WTC11 (cell line): Measurements from ENCODE around the gene TBRG4. TPM values are rescaled to one million over a fixed set of nuclear protein-coding genes. Genes with fewer than 3 reads are reported as not detected.

ENCODE experiments used
- ATAC-seq: fragments of 200-7000 bp; cut with Tn5 transposase; 2 replicates; pipeline ENCODE4 v1.10.0; 2021; ENCODE audit warnings: mild to moderate bottlenecking, moderate library complexity
- CTCF ChIA-PET: fragments of 300-600 bp; sonication (Branson Sonifier 250); formaldehyde crosslinking; loops from one replicate; lab custom pipeline; 2021; ENCODE audit warnings: antibody characterized with exemption; lab: Charles Lee
- POLR2A ChIA-PET: fragments of 350-600 bp; sonication (Branson Sonifier 250); formaldehyde crosslinking; loops from one replicate; lab custom pipeline; 2021; ENCODE audit warnings: antibody characterized with exemption; lab: Charles Lee
- DNase-seq: peaks from one replicate; pipeline ENCODE4 v3.0.0; 2021; ENCODE audit warnings: low spot score
- H3K27ac Mint-ChIP-seq: 2 replicates; pipeline ENCODE4 v1.8.0; 2021; ENCODE audit warnings: mixed read lengths
- H3K27me3 Mint-ChIP-seq: 2 replicates; pipeline ENCODE4 v1.8.0; 2021; ENCODE audit warnings: low read depth, mild to moderate bottlenecking, moderate library complexity, mixed read lengths
- H3K36me3 Mint-ChIP-seq: 2 replicates; pipeline ENCODE4 v1.8.0; 2021; ENCODE audit warnings: mixed read lengths
- H3K4me1 Mint-ChIP-seq: 2 replicates; pipeline ENCODE4 v1.8.0; 2022; ENCODE audit warnings: mixed read lengths
- H3K4me3 Mint-ChIP-seq: 2 replicates; pipeline ENCODE4 v1.8.0; 2021; ENCODE audit warnings: mild to moderate bottlenecking, moderate library complexity, mixed read lengths
- H3K9me3 Mint-ChIP-seq: 2 replicates; pipeline ENCODE4 v1.8.0; 2021; ENCODE audit warnings: mixed read lengths
- AR ChIP-seq: fragments of 250-450 bp; sonication (Bioruptor Pico); IDR thresholded peaks from 2 replicates; pipeline ENCODE4 v1.9.0; 2021; ENCODE audit warnings: mild to moderate bottlenecking
- ARID4B ChIP-seq: sonication (generic); formaldehyde crosslinking; IDR thresholded peaks from 2 replicates; pipeline ENCODE4 v1.8.0; 2023; ENCODE audit warnings: missing genetic modification reagents, mild to moderate bottlenecking, borderline replicate concordance
- ATF3 ChIP-seq: sonication (generic); formaldehyde crosslinking; conservative IDR thresholded peaks from 2 replicates; pipeline ENCODE4 v1.8.1; 2022; ENCODE audit warnings: mild to moderate bottlenecking, missing genetic modification reagents
- ESRRA ChIP-seq: sonication (generic); formaldehyde crosslinking; IDR thresholded peaks from 2 replicates; pipeline ENCODE4 v1.8.1; 2022; ENCODE audit warnings: mild to moderate bottlenecking, missing genetic modification reagents, borderline replicate concordance
- FOXP1 ChIP-seq: sonication (generic); formaldehyde crosslinking; IDR thresholded peaks from 2 replicates; pipeline ENCODE4 v1.8.0; 2022; ENCODE audit warnings: missing genetic modification reagents, mild to moderate bottlenecking, moderate library complexity, borderline replicate concordance
- IRF1 ChIP-seq: sonication (generic); formaldehyde crosslinking; IDR thresholded peaks from 2 replicates; pipeline ENCODE4 v1.8.0; 2023; ENCODE audit warnings: missing genetic modification reagents
- MXD4 ChIP-seq: fragments of 250-450 bp; sonication (Bioruptor Pico); IDR thresholded peaks from 2 replicates; pipeline ENCODE4 v1.8.0; 2021; ENCODE audit warnings: mild to moderate bottlenecking, moderate library complexity, borderline replicate concordance
- MYBL2 ChIP-seq: sonication (generic); formaldehyde crosslinking; IDR thresholded peaks from 2 replicates; pipeline ENCODE4 v1.8.1; 2023; ENCODE audit warnings: mild to moderate bottlenecking, moderate library complexity, missing genetic modification reagents
- TEAD4 ChIP-seq: sonication (generic); formaldehyde crosslinking; IDR thresholded peaks from 2 replicates; pipeline ENCODE4 v1.8.0; 2022; ENCODE audit warnings: mild to moderate bottlenecking, missing genetic modification reagents
- ZNF138 ChIP-seq: sonication (generic); formaldehyde crosslinking; conservative IDR thresholded peaks from 2 replicates; pipeline ENCODE4 v1.8.1; 2022; ENCODE audit warnings: mild to moderate bottlenecking, moderate library complexity, missing genetic modification reagents
- ZNF219 ChIP-seq: sonication (generic); formaldehyde crosslinking; IDR thresholded peaks from 2 replicates; pipeline ENCODE4 v1.8.0; 2023; ENCODE audit warnings: missing genetic modification reagents, mild to moderate bottlenecking, borderline replicate concordance
- ZNF423 ChIP-seq: fragments of 250-450 bp; sonication (Bioruptor Pico); IDR thresholded peaks from 2 replicates; pipeline ENCODE4 v2.1.2; 2022; ENCODE audit warnings: mild to moderate bottlenecking, moderate library complexity
- total RNA-seq: library from RNA; stranded (reverse); gene quantifications from 3 replicates; pipeline ENCODE4 v1.2.3, GENCODE V29; 2021
- TF ChIP-seq, protein P1 (sequence below): sonication (generic); formaldehyde crosslinking; IDR thresholded peaks from 2 replicates; pipeline ENCODE4 v1.8.0; 2023; ENCODE audit warnings: mild to moderate bottlenecking, missing genetic modification reagents
- TF ChIP-seq, protein P2 (sequence below): fragments of 250-450 bp; sonication (Bioruptor Pico); IDR thresholded peaks from 2 replicates; pipeline ENCODE4 v2.1.2; 2022; ENCODE audit warnings: mild to moderate bottlenecking, moderate library complexity
- TF ChIP-seq, protein P3 (sequence below): sonication (generic); formaldehyde crosslinking; IDR thresholded peaks from 2 replicates; pipeline ENCODE4 v1.8.0; 2022; ENCODE audit warnings: mild to moderate bottlenecking, missing genetic modification reagents
- TF ChIP-seq, protein P4 (sequence below): sonication (generic); formaldehyde crosslinking; conservative IDR thresholded peaks from 2 replicates; pipeline ENCODE4 v1.8.1; 2023; ENCODE audit warnings: mild to moderate bottlenecking, low read depth, missing genetic modification reagents, moderate library complexity
- TF ChIP-seq, protein P5 (sequence below): sonication (generic); formaldehyde crosslinking; IDR thresholded peaks from 2 replicates; pipeline ENCODE4 v1.8.0; 2022; ENCODE audit warnings: mild to moderate bottlenecking, missing genetic modification reagents

TBRG4 gene
- total RNA-seq, 1 experiment from 2014 or later: 167 TPM

DNA sequence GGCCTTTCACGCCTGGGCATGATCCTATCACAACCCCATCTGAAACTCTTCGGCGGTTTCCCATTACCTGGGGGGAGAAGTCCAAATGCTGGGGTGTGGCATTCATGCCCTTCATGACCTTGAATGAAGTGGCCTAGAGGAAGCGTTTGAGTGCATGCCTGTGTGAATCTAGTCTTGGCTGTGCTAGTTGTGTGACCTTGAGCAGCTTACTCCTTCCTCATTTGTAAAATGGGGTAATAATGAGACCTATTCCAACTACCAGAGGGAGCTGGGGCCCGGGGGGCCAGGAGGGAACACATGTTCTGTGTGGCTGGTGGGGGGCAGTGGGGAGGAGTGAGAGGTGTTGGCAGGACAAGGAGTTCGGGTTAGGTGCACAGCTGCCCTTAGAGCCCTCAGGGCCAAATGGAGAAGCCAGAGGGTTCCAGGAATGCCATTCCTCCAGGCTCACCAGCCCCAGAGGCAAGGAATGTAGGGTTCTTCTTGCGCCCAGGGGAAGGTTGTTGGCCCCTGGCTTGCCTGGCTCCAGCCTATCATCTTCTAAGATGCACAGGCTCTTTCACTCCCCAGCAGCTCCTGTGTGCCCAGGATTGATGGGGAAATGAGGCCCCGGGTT, 21.3 kb upstream of the TBRG4 start (continued):
- TF ChIP-seq, protein P1, sequence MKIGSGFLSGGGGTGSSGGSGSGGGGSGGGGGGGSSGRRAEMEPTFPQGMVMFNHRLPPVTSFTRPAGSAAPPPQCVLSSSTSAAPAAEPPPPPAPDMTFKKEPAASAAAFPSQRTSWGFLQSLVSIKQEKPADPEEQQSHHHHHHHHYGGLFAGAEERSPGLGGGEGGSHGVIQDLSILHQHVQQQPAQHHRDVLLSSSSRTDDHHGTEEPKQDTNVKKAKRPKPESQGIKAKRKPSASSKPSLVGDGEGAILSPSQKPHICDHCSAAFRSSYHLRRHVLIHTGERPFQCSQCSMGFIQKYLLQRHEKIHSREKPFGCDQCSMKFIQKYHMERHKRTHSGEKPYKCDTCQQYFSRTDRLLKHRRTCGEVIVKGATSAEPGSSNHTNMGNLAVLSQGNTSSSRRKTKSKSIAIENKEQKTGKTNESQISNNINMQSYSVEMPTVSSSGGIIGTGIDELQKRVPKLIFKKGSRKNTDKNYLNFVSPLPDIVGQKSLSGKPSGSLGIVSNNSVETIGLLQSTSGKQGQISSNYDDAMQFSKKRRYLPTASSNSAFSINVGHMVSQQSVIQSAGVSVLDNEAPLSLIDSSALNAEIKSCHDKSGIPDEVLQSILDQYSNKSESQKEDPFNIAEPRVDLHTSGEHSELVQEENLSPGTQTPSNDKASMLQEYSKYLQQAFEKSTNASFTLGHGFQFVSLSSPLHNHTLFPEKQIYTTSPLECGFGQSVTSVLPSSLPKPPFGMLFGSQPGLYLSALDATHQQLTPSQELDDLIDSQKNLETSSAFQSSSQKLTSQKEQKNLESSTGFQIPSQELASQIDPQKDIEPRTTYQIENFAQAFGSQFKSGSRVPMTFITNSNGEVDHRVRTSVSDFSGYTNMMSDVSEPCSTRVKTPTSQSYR (CRISPR knock-in tag): no peak
- TF ChIP-seq ZNF138 (CRISPR knock-in tag): no peak
- no peak for TF ChIP-seq AR (CRISPR knock-in tag)
- TF ChIP-seq IRF1 (CRISPR knock-in tag): no peak
- TF ChIP-seq ESRRA (CRISPR knock-in tag): no peak
- no peak for TF ChIP-seq ZNF423 (CRISPR knock-in tag)
- no peak for TF ChIP-seq TEAD4 (CRISPR knock-in tag)

- POLR2A ChIA-PET: interaction anchor here (0.5 to 0.6 kb wide), 2 partner anchors 99 to 113 kb away, joined by 4 to 11 read pairs; no protein-coding TSS in a partner anchor
- DNase-seq (no peak), ATAC-seq (no peak)
- Mint-ChIP-seq H3K4me1 (peaks cover 4% of the 10 kb centered on the region), H3K27me3 (no peaks in the 10 kb centered on the region), H3K4me3 (no peak overlapping the region), H3K27ac (no peak overlapping the region), H3K36me3 (no peaks in the 10 kb centered on the region), H3K9me3 (no peaks in the 10 kb centered on the region)
- CTCF ChIA-PET: interaction anchor here (2.0 kb wide), 1 partner anchor 158 kb away, joined by 9 read pairs; no protein-coding TSS in a partner anchor
- TF ChIP-seq MYBL2 (no peak), ATF3 (CRISPR knock-in tag) (no peak), ZNF219 (CRISPR knock-in tag) (no peak), FOXP1 (CRISPR knock-in tag) (no peak), ARID4B (CRISPR knock-in tag) (no peak), MXD4 (no peak)
- TF ChIP-seq, protein P2, sequence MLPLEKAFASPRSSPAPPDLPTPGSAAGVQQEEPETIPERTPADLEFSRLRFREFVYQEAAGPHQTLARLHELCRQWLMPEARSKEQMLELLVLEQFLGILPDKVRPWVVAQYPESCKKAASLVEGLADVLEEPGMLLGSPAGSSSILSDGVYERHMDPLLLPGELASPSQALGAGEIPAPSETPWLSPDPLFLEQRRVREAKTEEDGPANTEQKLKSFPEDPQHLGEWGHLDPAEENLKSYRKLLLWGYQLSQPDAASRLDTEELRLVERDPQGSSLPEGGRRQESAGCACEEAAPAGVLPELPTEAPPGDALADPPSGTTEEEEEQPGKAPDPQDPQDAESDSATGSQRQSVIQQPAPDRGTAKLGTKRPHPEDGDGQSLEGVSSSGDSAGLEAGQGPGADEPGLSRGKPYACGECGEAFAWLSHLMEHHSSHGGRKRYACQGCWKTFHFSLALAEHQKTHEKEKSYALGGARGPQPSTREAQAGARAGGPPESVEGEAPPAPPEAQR (CRISPR knock-in tag): no peak
- TF ChIP-seq, protein P3, sequence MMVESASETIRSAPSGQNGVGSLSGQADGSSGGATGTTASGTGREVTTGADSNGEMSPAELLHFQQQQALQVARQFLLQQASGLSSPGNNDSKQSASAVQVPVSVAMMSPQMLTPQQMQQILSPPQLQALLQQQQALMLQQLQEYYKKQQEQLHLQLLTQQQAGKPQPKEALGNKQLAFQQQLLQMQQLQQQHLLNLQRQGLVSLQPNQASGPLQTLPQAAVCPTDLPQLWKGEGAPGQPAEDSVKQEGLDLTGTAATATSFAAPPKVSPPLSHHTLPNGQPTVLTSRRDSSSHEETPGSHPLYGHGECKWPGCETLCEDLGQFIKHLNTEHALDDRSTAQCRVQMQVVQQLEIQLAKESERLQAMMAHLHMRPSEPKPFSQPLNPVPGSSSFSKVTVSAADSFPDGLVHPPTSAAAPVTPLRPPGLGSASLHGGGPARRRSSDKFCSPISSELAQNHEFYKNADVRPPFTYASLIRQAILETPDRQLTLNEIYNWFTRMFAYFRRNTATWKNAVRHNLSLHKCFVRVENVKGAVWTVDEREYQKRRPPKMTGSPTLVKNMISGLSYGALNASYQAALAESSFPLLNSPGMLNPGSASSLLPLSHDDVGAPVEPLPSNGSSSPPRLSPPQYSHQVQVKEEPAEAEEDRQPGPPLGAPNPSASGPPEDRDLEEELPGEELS (CRISPR knock-in tag): no peak
- TF ChIP-seq, protein P4, sequence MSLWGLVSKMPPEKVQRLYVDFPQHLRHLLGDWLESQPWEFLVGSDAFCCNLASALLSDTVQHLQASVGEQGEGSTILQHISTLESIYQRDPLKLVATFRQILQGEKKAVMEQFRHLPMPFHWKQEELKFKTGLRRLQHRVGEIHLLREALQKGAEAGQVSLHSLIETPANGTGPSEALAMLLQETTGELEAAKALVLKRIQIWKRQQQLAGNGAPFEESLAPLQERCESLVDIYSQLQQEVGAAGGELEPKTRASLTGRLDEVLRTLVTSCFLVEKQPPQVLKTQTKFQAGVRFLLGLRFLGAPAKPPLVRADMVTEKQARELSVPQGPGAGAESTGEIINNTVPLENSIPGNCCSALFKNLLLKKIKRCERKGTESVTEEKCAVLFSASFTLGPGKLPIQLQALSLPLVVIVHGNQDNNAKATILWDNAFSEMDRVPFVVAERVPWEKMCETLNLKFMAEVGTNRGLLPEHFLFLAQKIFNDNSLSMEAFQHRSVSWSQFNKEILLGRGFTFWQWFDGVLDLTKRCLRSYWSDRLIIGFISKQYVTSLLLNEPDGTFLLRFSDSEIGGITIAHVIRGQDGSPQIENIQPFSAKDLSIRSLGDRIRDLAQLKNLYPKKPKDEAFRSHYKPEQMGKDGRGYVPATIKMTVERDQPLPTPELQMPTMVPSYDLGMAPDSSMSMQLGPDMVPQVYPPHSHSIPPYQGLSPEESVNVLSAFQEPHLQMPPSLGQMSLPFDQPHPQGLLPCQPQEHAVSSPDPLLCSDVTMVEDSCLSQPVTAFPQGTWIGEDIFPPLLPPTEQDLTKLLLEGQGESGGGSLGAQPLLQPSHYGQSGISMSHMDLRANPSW (CRISPR knock-in tag): no peak
- TF ChIP-seq, protein P5, sequence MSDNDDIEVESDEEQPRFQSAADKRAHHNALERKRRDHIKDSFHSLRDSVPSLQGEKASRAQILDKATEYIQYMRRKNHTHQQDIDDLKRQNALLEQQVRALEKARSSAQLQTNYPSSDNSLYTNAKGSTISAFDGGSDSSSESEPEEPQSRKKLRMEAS (CRISPR knock-in tag): no peak
Observed at GRCh38 chr7:45131891-45132290, 20.4 kb upstream of the TBRG4 start.
